ENCODE data around the gene ARHGAP23. TPM values are rescaled to one million over a fixed set of nuclear protein-coding genes. Genes with fewer than 3 reads are reported as not detected.

The ARHGAP23 gene
- polyA plus RNA-seq, 3 donors, result 0.03 to 0.21 (median 0.09) TPM

GRCh38 chr17:38451030-38451839 lies 23.0 kb downstream of the ARHGAP23 start:
- WGBS (ENCODE audit: insufficient coverage), result 69% methylated on average over 3 of the region's 10 CpGs
- no peak overlapping the region for H3K27ac ChIP-seq (ENCODE audit: low read depth in 1 of 2, low read length in 2 of 2)
- no peaks in the 10 kb centered on the region for H3K4me1 ChIP-seq (ENCODE audit: control insufficient read depth in 1 of 2, insufficient read depth in 2 of 2, low read length in 2 of 2)
- no peak overlapping the region for H3K9ac ChIP-seq (ENCODE audit: insufficient read depth, low read length, poor library complexity, severe bottlenecking)
- no peak overlapping the region for H3K4me3 ChIP-seq (replicated peaks in 1 of 3; ENCODE audit: low read depth in 2 of 3, low read length in 3 of 3)
- no peak overlapping the region for H2AFZ ChIP-seq (ENCODE audit: insufficient read depth, low read depth, low read length, poor library complexity, severe bottlenecking)
- H3K9me3 ChIP-seq (replicated peaks in 1 of 2; ENCODE audit: control insufficient read depth in 1 of 2, insufficient read depth in 1 of 2, low read length in 2 of 2), result peaks cover 0 to 7% of the 10 kb centered on the region in 2 donors
- peaks cover 10 to 28% of the 10 kb centered on the region in 2 donors for H3K27me3 ChIP-seq (ENCODE audit: control insufficient read depth in 2 of 2, insufficient read depth in 2 of 2, low read length in 2 of 2)
- Mint-ChIP-seq H3K9me3 (peaks cover 0 to 10% (median 4%) of the 10 kb centered on the region in 7 donors), H3K4me1 (peaks cover 24% of the 10 kb centered on the region), H3K4me3 (peak overlapping the region in 1 of 2 donors; percentile 37), H3K36me3 (peaks cover 0 to 9% of the 10 kb centered on the region in 2 donors), H3K27ac (no peak overlapping the region), H3K27me3 (ENCODE audit: low read depth in 3 of 3) (peaks cover 33 to 45% (median 38%) of the 10 kb centered on the region in 3 donors)
- no peaks in the 10 kb centered on the region for H3K79me2 ChIP-seq (ENCODE audit: insufficient read depth, low read length)
- intact Hi-C loops (cut with micrococcal nuclease), result no loop called here
- no peak for TF ChIP-seq CTCF (IDR thresholded peaks at IDR 0.05)
- no peaks in the 10 kb centered on the region for H4K20me1 ChIP-seq (ENCODE audit: insufficient read depth, low read length)
- no peak for DNase-seq
- H3K36me3 ChIP-seq (replicated peaks in 1 of 2; ENCODE audit: control insufficient read depth in 1 of 2, insufficient read depth in 2 of 2, low read length in 2 of 2), result no peaks in the 10 kb centered on the region
- H3K4me2 ChIP-seq (replicated peaks; ENCODE audit: extremely low read depth, low read length, poor library complexity, severe bottlenecking), result no peak overlapping the region

DNA sequence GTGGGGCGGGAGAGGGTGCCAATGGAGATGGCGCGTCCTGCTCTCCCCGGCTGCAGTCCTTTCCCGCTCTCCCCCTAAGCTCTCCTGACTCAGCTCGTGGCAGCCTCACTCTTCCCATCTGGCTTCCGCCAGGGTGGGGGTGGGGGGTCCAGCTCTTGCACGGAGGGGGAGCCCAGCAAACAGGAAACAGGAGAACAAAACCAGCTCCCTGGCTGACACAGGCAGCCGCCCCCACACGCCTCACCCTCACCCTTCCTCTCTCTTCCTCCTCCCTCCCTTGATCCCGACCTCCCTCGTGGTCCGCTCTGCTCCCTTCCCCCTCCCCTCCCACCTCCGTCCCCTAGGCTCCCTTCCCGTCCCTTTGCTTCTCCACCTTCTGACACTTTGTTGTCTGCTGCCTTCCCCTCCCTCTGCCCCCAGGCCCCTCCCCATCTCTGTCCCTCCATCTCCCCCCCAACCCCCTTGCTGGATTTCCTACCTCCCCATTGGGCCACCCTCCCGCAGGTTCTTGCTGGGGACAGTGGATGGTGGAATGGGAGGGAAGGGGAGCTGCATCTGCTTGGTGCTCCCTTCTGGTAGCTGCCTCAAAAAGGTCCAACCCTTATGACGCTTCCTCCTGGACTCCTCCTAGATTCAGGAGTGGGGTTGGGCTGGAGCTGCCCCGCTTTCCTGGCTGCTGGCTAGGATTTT lies 23.7 kb downstream of the ARHGAP23 start:
- Mint-ChIP-seq H3K4me1 (peaks cover 24% of the 10 kb centered on the region), H3K27me3 (ENCODE audit: low read depth in 3 of 3) (peaks cover 33 to 46% (median 39%) of the 10 kb centered on the region in 3 donors), H3K27ac (no peak overlapping the region), H3K9me3 (peaks cover 0 to 10% (median 4%) of the 10 kb centered on the region in 7 donors), H3K36me3 (peaks cover 0 to 9% of the 10 kb centered on the region in 2 donors), H3K4me3 (peak overlapping the region in 1 of 2 donors; percentile 92)
- intact Hi-C loops (cut with micrococcal nuclease), result no loop called here
- no peak for DNase-seq
- H3K27ac ChIP-seq (ENCODE audit: low read depth in 1 of 2, low read length in 2 of 2), result no peak overlapping the region
- TF ChIP-seq CTCF (IDR thresholded peaks at IDR 0.05), result no peak
- H3K4me3 ChIP-seq (replicated peaks in 1 of 3; ENCODE audit: low read depth in 2 of 3, low read length in 3 of 3), result no peak overlapping the region
- H3K9me3 ChIP-seq (replicated peaks in 1 of 2; ENCODE audit: control insufficient read depth in 1 of 2, insufficient read depth in 1 of 2, low read length in 2 of 2), result peaks cover 0 to 7% of the 10 kb centered on the region in 2 donors
- no peaks in the 10 kb centered on the region for H3K79me2 ChIP-seq (ENCODE audit: insufficient read depth, low read length)
- H4K20me1 ChIP-seq (ENCODE audit: insufficient read depth, low read length), result no peaks in the 10 kb centered on the region
- H3K9ac ChIP-seq (ENCODE audit: insufficient read depth, low read length, poor library complexity, severe bottlenecking), result no peak overlapping the region
- H3K27me3 ChIP-seq (ENCODE audit: control insufficient read depth in 2 of 2, insufficient read depth in 2 of 2, low read length in 2 of 2), result peaks cover 10 to 28% of the 10 kb centered on the region in 2 donors
- no peak overlapping the region for H2AFZ ChIP-seq (ENCODE audit: insufficient read depth, low read depth, low read length, poor library complexity, severe bottlenecking)
- WGBS (ENCODE audit: insufficient coverage), result 23% methylated on average over 8 of the region's 18 CpGs
- H3K36me3 ChIP-seq (replicated peaks in 1 of 2; ENCODE audit: control insufficient read depth in 1 of 2, insufficient read depth in 2 of 2, low read length in 2 of 2), result no peaks in the 10 kb centered on the region
- H3K4me2 ChIP-seq (replicated peaks; ENCODE audit: extremely low read depth, low read length, poor library complexity, severe bottlenecking), result no peak overlapping the region
- no peaks in the 10 kb centered on the region for H3K4me1 ChIP-seq (ENCODE audit: control insufficient read depth in 1 of 2, insufficient read depth in 2 of 2, low read length in 2 of 2)
